ENCODE measurements around the gene PPM1A. TPM values are rescaled to one million over a fixed set of nuclear protein-coding genes. Genes with fewer than 3 reads are reported as not detected.

Gene PPM1A
- total RNA-seq: 10 to 100 TPM; 47.7 to 68.2 (median 53.5) TPM

DNA sequence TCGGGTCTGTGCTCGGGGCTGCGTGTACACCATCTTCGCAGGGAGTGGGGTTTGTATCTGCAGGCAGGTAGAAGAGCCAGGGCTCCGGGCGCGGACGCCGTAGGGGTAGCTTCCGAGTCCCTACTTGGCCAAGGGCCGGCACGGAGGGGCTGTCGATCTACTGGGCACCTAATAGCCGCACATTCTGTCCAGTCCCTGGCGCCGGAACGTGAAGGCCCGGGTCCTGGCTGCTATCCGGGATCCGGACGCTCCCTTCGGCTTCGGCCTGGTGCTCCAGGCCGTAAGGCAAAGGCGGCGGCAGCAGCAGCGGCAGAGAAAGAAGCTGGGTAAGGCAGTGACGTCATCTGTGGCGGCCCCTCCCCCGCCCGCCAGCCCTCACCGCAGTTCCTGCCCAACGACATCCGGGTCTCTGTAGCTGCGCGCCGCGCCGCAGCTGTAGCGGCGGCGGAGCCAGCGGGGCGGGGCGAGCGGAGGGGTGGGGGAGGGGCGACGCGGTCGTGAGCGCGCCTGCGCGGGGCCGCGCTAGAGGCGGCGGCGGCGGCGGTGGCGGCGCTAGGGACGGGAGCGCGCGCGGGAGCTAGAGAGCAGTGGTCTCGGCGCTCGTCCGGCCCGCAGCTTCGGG, at the start of gene PPM1A:
Gene PPM1A (plus strand): TSS at position 525 of the 622 bp plus-strand sequence. CDS start 33,483 bp downstream, outside the sequence.
- TF ChIP-seq, protein P1, sequence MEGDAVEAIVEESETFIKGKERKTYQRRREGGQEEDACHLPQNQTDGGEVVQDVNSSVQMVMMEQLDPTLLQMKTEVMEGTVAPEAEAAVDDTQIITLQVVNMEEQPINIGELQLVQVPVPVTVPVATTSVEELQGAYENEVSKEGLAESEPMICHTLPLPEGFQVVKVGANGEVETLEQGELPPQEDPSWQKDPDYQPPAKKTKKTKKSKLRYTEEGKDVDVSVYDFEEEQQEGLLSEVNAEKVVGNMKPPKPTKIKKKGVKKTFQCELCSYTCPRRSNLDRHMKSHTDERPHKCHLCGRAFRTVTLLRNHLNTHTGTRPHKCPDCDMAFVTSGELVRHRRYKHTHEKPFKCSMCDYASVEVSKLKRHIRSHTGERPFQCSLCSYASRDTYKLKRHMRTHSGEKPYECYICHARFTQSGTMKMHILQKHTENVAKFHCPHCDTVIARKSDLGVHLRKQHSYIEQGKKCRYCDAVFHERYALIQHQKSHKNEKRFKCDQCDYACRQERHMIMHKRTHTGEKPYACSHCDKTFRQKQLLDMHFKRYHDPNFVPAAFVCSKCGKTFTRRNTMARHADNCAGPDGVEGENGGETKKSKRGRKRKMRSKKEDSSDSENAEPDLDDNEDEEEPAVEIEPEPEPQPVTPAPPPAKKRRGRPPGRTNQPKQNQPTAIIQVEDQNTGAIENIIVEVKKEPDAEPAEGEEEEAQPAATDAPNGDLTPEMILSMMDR (IDR thresholded peaks at IDR 0.05; ENCODE audit: low read depth): no peak

DNA sequence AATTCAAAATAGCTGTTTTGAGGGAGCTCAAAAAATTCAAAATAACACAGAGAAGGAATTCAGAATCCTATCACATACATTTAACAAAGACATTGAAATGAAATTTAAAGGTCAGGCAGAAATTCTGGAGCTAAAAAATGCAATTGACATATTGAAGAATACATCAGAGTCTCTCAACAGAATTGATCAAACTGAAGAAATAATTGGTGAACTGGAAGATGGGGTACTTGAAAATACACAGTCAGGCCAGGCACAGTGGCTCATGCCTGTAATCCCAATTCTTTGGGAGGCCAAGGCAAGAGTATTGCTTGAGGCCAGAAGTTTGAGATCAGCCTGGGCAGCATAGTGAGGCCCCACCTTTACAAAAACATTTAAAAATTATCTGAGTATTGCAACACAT, 49.7 kb upstream of the PPM1A start:
- TF ChIP-seq, protein P1 (IDR thresholded peaks at IDR 0.05; ENCODE audit: low read depth): no peak

DNA sequence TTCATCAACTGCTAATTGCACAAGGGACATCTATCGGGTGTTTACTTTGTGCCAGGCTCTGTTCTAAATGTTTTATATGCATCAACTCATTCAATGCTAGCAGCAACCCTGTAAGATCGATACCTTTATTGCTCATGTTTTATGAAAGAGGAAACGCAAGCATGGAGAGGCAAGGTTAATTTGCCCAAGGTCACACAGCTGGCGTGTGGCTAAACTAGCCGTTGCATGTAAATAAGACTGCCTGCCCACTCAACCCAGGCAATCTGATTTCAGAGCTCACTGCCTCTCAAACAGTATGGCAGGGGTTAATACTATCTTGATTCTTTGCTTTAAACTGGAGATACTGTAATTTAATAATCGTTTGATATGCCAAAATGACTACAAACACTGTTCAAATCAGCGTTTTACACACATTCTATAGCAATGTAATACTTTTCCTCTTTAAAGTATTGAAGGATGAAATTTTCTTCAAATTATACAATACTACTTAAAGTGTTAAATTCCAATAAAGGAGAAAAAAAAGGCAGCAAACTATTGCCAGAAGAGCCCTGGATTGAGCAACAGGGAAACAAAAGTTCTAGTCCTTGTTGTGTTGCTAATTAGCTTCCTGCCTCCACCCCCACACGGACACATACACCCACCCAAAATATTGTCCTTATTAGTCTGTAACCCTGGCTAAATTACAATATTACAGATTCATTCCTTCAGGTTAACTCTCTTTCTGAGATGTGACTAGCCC, 44.7 kb upstream of the PPM1A start:
- TF ChIP-seq, protein P1 (IDR thresholded peaks at IDR 0.05; ENCODE audit: low read depth): no peak

DNA sequence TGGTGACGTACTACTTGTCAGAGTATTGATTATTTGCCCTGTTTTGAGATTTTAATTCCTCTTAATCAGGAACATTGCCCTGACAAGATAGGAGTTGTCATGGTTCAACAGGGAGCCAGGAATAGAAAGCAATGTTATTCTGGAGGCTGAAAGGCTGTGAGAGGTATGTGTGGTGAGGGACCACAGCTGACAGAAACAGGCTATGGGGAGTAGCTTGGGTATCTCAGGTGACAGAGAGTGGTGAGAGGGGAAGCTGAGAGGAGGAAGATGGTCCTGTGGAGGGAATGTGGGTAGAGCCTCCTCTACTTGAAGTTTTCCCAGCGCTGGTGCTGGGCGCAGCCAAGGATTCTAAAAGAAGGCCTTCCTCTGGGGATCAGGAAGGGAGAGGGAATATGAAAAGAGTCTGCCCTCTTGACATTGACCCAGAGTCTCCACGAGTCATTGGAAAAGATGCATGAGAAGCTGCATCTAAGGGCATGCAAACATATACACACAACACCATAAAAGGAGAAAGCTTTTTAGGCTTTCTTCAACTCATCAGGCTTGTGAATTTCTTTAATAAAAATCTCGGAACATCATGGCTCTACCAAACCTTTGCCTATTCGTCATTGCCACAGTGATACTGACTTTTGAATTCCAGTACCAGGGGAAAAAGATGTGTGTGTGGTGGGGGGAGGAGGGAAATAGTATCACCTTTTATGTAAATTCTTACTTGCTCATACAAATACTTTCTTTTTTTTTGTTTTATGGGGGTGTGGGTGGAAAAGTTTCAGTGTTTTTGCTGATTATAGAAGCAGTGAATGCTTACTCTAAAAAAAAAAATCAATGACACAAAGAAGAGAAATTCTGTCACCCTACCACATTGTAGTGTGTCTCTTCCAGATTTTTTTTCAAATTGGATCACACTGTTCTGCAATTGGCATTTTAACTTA, 43.9 kb upstream of the PPM1A start:
- TF ChIP-seq, protein P1 (IDR thresholded peaks at IDR 0.05; ENCODE audit: low read depth): no peak

DNA sequence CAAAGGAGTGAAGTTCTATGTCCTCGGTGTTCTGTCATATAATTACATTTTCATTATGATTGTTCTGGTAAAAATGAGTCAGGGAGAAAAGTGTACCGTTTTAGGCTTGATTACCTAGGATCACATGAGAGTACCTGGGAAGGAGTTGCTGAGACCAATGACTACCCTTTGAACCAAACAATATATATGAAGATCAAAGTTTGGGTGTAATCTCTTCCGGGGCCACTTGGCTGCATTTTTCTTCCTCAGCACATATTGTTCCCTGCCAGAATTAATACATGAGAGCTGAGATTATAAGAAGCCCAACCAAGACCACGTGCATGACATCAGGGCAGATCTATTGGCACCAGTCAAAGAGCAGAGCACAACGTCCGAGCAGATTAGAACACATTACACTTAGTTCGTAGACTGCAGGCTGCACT, 42.8 kb upstream of the PPM1A start:
- TF ChIP-seq, protein P1 (IDR thresholded peaks at IDR 0.05; ENCODE audit: low read depth): no peak

DNA sequence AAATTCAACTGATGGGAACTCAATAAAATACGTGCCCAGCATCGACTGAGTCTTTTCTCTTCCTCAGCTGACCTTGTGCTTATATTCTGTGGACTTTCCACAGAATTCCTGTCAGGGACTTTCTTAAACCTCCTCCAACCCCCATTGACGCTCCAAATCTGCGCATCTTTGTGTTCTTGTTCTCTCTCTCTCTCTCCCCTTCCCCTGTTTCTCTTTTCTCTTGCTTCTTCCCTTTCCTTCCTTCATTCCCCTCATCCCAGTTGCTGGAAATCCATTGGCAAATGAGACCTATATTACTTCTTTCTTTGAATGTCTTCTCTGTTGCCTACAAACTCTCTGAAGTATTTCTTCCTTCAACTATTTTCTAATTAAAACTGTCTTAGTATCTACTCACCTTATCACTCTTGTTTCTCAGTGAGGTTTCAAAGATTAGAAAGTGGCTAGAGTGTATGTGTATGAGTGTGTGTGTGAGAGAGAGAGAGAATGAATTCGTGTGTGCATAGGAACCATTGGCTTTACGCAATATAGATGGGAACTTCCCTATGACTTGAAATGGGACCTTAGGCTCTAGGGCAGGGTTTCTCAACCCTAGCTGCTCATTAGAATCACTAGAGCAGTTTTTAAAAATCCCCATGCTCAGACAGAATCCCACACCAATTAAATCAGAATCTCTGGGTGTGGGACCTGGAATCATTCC, 42.0 kb upstream of the PPM1A start:
- TF ChIP-seq, protein P1 (IDR thresholded peaks at IDR 0.05; ENCODE audit: low read depth): no peak

All from subcutaneous adipose tissue (tissue), 4 donors.